DMS53 (cell line): Measurements from ENCODE around the gene PFDN4.
"Not testable (repeated sequence)": the region's sequence is repeated elsewhere in the genome, so short reads cannot be mapped to it uniquely, and the experiment has no call there.

Experiments
- DNase-seq: peaks from one replicate; lab custom pipeline; 2025; lab: John Stamatoyannopoulos, UW

The PFDN4 gene

GRCh38 chr20:54223751-54224150, 15.9 kb downstream of the PFDN4 start:
- DNase-seq = no peak

DNA sequence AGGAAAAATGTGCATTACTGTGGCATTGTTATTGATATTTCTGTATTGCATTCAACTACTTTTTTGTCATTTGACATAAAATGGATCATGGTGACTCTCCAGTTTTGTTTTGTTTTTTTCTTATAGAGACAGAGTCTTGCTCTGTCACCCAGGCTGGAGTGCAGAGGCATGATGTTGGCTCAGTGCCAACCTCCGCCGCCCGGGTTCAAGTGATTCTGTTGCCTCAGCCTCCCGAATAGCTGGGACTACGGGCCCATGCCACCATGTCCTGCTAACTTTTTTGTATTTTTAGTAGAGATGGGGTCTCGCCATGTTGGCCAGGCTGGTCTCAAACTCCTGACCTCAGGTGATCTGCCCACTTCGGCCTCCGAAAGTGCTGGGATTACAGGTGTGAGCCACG, 16.8 kb downstream of the PFDN4 start:
- not testable (repeated sequence) for DNase-seq

DNA sequence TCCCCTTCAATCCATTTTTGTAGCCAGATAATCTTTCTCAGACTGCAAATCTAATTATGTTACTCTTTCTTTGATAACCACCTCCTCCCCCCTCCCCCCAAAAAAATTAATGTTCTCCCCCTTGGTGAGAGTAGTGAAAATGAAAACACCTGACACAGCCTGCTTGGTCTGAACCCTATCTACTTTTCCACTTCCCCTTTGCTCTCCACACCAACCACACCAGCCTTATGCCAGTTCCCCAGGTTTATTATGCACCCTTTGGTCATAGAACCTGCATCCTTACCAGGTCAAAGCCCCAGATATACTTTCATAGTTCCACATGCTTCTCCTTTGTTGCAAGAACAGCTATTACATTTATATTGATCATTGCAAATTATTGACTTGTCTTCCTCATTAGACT, 19.4 kb downstream of the PFDN4 start:
- no peak for DNase-seq

GRCh38 chr20:54227751-54228150, 19.9 kb downstream of the PFDN4 start:
- DNase-seq = no peak

- no peak for DNase-seq
Observed at GRCh38 chr20:54228841-54229240, 21.0 kb downstream of the PFDN4 start.

DNA sequence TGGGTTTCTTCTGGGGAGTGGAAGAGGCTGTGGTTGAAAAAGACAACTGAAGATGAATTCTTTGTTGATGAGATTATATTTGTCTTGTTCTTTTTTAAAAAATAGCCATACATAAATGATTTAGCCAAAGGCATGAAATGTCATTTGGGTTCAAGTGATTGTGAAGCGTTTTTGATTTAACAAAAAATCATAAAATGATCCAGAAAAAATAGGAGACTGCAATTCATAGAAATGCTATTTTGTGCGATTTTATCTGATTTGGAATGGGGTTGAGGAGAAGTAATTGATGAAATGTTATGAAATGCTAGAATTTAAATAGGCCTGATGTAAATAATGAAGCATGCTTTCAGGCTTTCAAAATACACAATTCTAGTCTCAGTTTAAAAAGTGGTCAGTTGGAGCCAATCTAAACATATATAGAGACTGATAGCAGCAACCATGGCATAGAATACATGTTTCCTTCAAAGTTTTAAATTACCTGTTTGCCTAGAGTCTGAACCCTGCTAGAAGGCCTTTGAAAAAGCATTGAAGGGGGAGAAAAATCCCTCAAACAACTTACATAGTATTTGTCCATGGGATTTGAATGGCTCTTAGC, 21.8 kb downstream of the PFDN4 start:
- no peak for DNase-seq

GRCh38 chr20:54231036-54231435, 23.1 kb downstream of the PFDN4 start:
- DNase-seq = no peak

DNA sequence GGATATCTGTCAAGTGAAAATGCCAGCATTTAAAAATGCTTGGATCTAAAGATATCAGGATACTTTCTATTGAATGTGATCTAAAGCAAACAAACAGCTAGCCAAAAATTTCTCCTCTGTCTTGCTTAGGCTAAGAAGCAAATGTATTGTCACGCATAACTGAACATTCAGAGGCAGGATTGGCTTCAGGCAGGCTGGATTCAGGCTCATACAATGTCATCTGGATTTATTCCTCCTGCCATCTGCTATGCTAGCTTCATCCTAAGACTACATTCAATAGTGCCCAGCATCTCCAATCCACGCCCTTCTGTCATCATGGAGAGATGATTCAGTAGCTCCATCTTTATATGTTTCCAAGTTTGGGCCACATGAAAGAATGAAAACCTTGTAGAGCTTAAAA, 27.1 kb downstream of the PFDN4 start:
- DNase-seq = no peak

GRCh38 chr20:54237116-54237943, 29.4 kb downstream of the PFDN4 start:
- no peak for DNase-seq

DNA sequence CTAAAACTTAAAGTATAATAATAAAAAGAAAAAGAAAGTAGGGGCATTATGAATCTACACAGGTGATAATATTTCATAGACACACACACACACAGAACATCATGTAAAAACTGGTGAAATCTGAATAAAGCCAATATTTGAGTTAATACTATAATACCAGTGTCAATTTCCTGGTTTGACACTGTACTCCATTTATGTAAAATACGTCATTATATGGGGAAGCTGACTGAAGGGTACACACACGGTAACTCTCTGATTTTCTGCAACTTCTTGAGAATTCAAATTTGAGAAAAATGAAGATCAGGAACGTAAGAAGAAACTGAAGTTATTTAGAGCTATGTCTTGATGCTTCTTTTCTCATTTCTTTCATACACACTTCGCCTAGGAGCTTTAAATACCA, 36.2 kb downstream of the PFDN4 start:
- DNase-seq = no peak

GRCh38 chr20:54248705-54249104, 40.8 kb downstream of the PFDN4 start:
- DNase-seq = not testable (repeated sequence)

- DNase-seq = peak; percentile 54
Observed at GRCh38 chr20:54250691-54251090, 42.8 kb downstream of the PFDN4 start.

DNA sequence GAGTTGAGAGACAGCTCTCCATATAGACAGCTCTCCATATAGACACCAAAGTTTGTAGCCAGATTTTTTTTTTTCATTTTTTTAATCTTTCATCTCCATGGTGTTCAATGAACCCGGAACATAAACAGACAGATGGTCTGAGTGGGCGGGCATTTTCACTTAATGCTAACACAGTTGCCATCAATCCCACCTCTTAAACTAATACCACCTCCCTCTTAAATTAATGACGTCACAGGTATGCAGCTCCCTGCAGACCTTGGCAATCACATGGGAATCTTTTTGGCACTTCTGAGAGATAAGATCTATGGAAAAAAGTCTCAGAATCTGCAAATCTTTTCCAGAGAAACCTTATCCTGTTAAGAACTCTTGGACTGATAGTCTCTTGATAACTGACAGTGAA, 43.2 kb downstream of the PFDN4 start:
- peak; percentile 54 for DNase-seq

DNA sequence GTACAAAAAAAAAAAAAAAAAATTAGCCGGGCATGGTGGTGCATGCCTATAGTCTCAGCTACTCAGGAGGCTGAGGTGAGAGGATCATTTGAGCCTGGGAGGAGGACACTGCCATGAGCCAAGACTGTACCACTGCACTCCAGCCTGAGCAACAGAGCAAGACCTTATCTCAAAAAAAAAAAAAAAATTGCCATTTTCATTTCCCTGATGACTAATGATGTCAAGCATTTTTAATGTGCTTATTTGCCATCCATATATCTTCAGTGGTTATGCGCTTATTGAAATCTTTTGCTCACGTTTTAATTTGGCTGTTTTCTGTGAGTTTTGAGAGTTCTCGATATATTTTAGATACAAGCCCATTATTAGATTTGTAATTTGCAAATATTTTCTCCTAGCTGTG, 46.7 kb downstream of the PFDN4 start:
- no peak for DNase-seq

GRCh38 chr20:54255157-54255556, 47.3 kb downstream of the PFDN4 start:
- DNase-seq = no peak

GRCh38 chr20:54256202-54256601, 48.3 kb downstream of the PFDN4 start:
- DNase-seq = no peak

GRCh38 chr20:54257071-54257816, 49.4 kb downstream of the PFDN4 start:
- DNase-seq = no peak

GRCh38 chr20:54260116-54260515, 52.2 kb downstream of the PFDN4 start:
- no peak for DNase-seq

GRCh38 chr20:54262671-54263070, 54.8 kb downstream of the PFDN4 start:
- DNase-seq = no peak

DNA sequence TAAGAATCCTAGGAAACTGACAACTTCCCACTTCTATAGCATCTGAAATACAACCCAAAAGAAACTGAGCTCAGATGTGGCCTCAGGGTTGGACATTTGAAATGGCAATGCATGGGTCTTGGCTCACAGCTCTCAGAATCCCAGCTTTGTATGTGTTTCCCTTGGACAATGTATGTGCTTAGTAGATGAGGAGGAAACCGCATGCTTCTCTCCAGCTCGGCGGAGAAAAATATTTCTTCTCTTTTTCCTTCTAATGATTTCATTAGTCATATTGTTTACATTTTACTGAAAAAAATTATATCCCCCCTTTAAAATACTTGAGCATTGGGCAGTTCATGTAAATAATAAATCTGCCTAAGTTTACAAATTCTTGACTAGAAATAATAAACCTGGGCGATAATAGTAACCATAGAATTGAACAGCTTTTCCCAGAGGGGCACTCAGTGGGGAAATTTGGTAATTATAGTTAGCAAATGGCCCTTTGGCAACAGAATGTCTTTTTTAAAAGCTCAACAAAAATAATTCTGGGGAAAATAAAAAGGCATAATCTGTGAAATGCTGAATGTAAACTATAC, 55.3 kb downstream of the PFDN4 start:
- no peak for DNase-seq

- not testable (repeated sequence) for DNase-seq
Observed at GRCh38 chr20:54265791-54266190, 57.9 kb downstream of the PFDN4 start.

DNA sequence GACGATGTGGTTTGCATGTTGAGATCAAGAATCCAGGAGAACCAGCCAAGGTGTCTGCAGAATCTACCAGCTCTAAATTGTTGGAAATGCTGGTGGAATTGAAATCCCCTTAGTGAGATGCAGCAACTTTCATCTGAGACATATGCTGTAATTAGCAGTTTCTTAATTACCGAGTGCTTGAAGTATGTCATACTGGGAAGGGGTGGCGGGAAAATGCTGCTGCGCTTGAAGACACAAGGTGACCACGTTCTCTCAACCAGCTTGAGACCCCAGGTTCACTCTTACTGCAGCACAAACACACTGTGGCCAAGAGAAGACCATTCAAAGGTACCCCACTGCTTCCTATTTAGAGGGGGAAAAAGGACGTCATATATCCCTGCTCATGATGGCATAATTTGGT, 59.0 kb downstream of the PFDN4 start:
- DNase-seq = no peak
